Adrenal gland (tissue), 12 donors: Measurements from ENCODE around the gene HIPK4. TPM values are rescaled to one million over a fixed set of nuclear protein-coding genes. Genes with fewer than 3 reads are reported as not detected.
A peak's percentile ranks its signal among the peaks of the same experiment; 100 is the strongest.

Experiments
- DNase-seq, 7 donors: peaks; one replicate each; pipeline ENCODE4 v3.0.0-alpha.2; 2019 to 2020
- H3K27ac ChIP-seq, 5 donors: fragments of 200-600 bp; sonication (generic) in 4 of 5; 1 replicate in 3 of 5; 2 replicates in 2 of 5; pipeline versions ENCODE4 v1.5.1 to v1.8.0; 2016 to 2020; ENCODE audit warnings: mild to moderate bottlenecking in 1 of 5
- H3K27me3 ChIP-seq: fragments of 200-600 bp; 2 replicates; pipeline ENCODE4 v1.8.0; 2021
- H3K36me3 ChIP-seq, 2 donors: fragments of 200-600 bp; replicated peaks in 1 of 2; 1 replicate in 1 of 2; 2 replicates in 1 of 2; pipeline versions ENCODE4 v1.5.1 to v1.8.0; 2018 to 2022
- H3K4me1 ChIP-seq, 2 donors: fragments of 200-600 bp; replicated peaks in 1 of 2; 1 replicate in 1 of 2; 2 replicates in 1 of 2; pipeline versions ENCODE4 v1.5.1 to v1.8.0; 2018 to 2021
- H3K4me3 ChIP-seq, 4 donors: fragments of 200-600 bp; sonication (generic) in 3 of 4; one replicate each; pipeline ENCODE4 v1.5.1; 2016 to 2018
- H3K9me3 ChIP-seq, 3 donors: fragments of 200-600 bp; sonication (generic) in 1 of 3; replicated peaks in 1 of 3; 1 replicate in 2 of 3; 2 replicates in 1 of 3; pipeline versions ENCODE4 v1.5.1 to v1.8.0; 2016 to 2021
- CTCF ChIP-seq, 6 experiments: fragments of 450-650 bp in 4 of 6; fragments of 200-600 bp in 2 of 6; sonication (generic) in 1 of 6; IDR thresholded peaks; 1 replicate in 5 of 6; 2 replicates in 1 of 6; pipeline versions ENCODE4 v1.5.1 to v1.8.0; 2016 to 2021; ENCODE audit warnings: antibody characterized with exemption in 6 of 6, mild to moderate bottlenecking in 2 of 6, moderate library complexity in 1 of 6
- POLR2A ChIP-seq, 2 donors: fragments of 450-650 bp; IDR thresholded peaks; one replicate each; pipeline ENCODE4 v1.6.1; 2017; ENCODE audit warnings: antibody characterized with exemption in 2 of 2, mild to moderate bottlenecking in 2 of 2, moderate library complexity in 1 of 2
- WGBS, 4 donors: extraction: QIAGEN DNeasy Blood & Tissue Kit in 2 of 4; methylation state at CpG; one replicate each; pipeline versions ENCODE4 v1.1.5 to v1.1.7; 2013 to 2017; 5-methylcytosine and 5-hydroxymethylcytosine counted together
- intact Hi-C, 2 donors: fragments of 100-400 bp; cut with DNase I; formaldehyde crosslinking; loops; one replicate each; pipeline versions ENCODE4 v1.14.1 to v1.15.0; 2022 to 2023
- polyA plus RNA-seq, 3 donors: library from polyadenylated mRNA; stranded (reverse); fragments of 200-250 nt in 2 of 3; fragments of 350-450 nt in 1 of 3; fragmentation: Illumina TruSeq in 1 of 3; extraction: RNeasy Lipid Tissue Mini Kit (QIAGEN cat#74804) in 1 of 3; gene quantifications; one replicate each; pipeline ENCODE4 v1.2.3, GENCODE V29; 2013 to 2014
- total RNA-seq, 9 donors: library from RNA; depleted of rRNA in 4 of 9; stranded (reverse); fragments of >200 nt in 4 of 9; fragments of 120-200 nt in 1 of 9; fragmentation: NEBNext Ultra II Directional in 1 of 9; extraction: Animal tissue kit (Norgen Biotek cat#: 25700) in 1 of 9; gene quantifications; one replicate each; pipeline versions ENCODE4 v1.1.0 to v1.2.4, GENCODE V29; 2013 to 2023
- donor health status: healthy with polysubstance abuse.
- donor health status: Bipolar disorder and iron deficiency.
- donor health status: DM: yes; HTN: yes; CAD: no.
- donor health status: DM: no; HTN: no; CAD: no.
- donor health status: DM: no; HTN: no; CAD: no.
- donor health status: DM: yes; HTN: yes; CAD: no.

The HIPK4 gene
- total and polyA plus RNA-seq, 12 donors = 0.06 to 0.34 (median 0.20) TPM; not detected in 3

GRCh38 chr19:40418040-40418439 is 28.1 kb upstream of the HIPK4 start:
- WGBS, 4 donors = 83 to 93% (median 89%) methylated on average over 3 of the region's 3 CpGs
- H3K27ac ChIP-seq = peak overlapping the region in 2 of 5 donors; percentile 64 to 84
- TF ChIP-seq CTCF (IDR thresholded peaks at IDR 0.05) = no peak
- no peak for TF ChIP-seq POLR2A (IDR thresholded peaks at IDR 0.05)
- peaks cover 0 to 8% of the 10 kb centered on the region in 2 donors for H3K36me3 ChIP-seq
- DNase-seq = no peak
- intact Hi-C loops = no loop called here
- no peak overlapping the region for H3K4me3 ChIP-seq
- H3K9me3 ChIP-seq = no peaks in the 10 kb centered on the region
- H3K27me3 ChIP-seq = no peaks in the 10 kb centered on the region
- H3K4me1 ChIP-seq = peaks cover 6 to 31% of the 10 kb centered on the region in 2 donors

- Histone ChIP-seq H3K27ac (peak overlapping the region; percentile 9 to 84 (median 41)), H3K4me3 (no peak overlapping the region)
- 71 to 83% (median 77%) methylated on average over 1 to 4 of the region's 4 CpGs for WGBS, 4 donors
These were observed 27.6 kb upstream of the HIPK4 start for GRCh38 chr19:40417643-40417981.

GRCh38 chr19:40416918-40417642 is 27.1 kb upstream of the HIPK4 start:
- peak in 4 of 7 donors; percentile 57 to 60 (median 58) for DNase-seq
- H3K4me3 ChIP-seq = no peak overlapping the region
- peak overlapping the region; percentile 9 to 84 (median 41) for H3K27ac ChIP-seq
- no peaks in the 10 kb centered on the region for H3K9me3 ChIP-seq
- TF ChIP-seq CTCF (IDR thresholded peaks at IDR 0.05) (no peak), POLR2A (IDR thresholded peaks at IDR 0.05) (no peak)
- no peaks in the 10 kb centered on the region for H3K36me3 ChIP-seq
- WGBS, 4 donors = 41 to 54% (median 43%) methylated on average over 9 to 16 of the region's 16 CpGs
- H3K27me3 ChIP-seq = no peaks in the 10 kb centered on the region
- H3K4me1 ChIP-seq = peaks cover 6 to 27% of the 10 kb centered on the region in 2 donors
- intact Hi-C loops = no loop called here

More at GRCh38 chr19:40417643-40417981, 27.6 kb upstream of the HIPK4 start:
- H3K36me3 ChIP-seq = peaks cover 0 to 4% of the 10 kb centered on the region in 2 donors
- TF ChIP-seq CTCF (IDR thresholded peaks at IDR 0.05) (no peak), POLR2A (IDR thresholded peaks at IDR 0.05) (no peak)
- DNase-seq = no peak
- no peaks in the 10 kb centered on the region for H3K9me3 ChIP-seq
- intact Hi-C loops = no loop called here
- no peaks in the 10 kb centered on the region for H3K27me3 ChIP-seq
- peaks cover 6 to 27% of the 10 kb centered on the region in 2 donors for H3K4me1 ChIP-seq

- TF ChIP-seq CTCF (IDR thresholded peaks at IDR 0.05) = no peak
- TF ChIP-seq POLR2A (IDR thresholded peaks at IDR 0.05) = no peak
- WGBS, 4 donors = 92 to 100% (median 95%) methylated on average over 2 of the region's 2 CpGs
- no peaks in the 10 kb centered on the region for H3K27me3 ChIP-seq
- no peak for DNase-seq
- H3K4me3 ChIP-seq = no peak overlapping the region
- H3K27ac ChIP-seq = peak overlapping the region in 1 of 5 donors; percentile 17
- H3K36me3 ChIP-seq = no peaks in the 10 kb centered on the region
- peaks cover 12 to 31% of the 10 kb centered on the region in 2 donors for H3K4me1 ChIP-seq
- H3K9me3 ChIP-seq = no peaks in the 10 kb centered on the region
- intact Hi-C loops = no loop called here
These were observed 25.8 kb upstream of the HIPK4 start for GRCh38 chr19:40415768-40416167.
